H7 (cell line): ENCODE data around the gene F2. TPM values are rescaled to one million over a fixed set of nuclear protein-coding genes. Genes with fewer than 3 reads are reported as not detected.

ENCODE experiments used
- DNase-seq: peaks from one replicate; pipeline ENCODE4 v3.0.0; 2012
- H3K27me3 ChIP-seq: 2 replicates; pipeline ENCODE4 v1.6.0; 2011; ENCODE audit warnings: mild to moderate bottlenecking, low read length; ENCODE audit not compliant: control insufficient read depth, insufficient read depth
- H3K36me3 ChIP-seq: replicated peaks from 2 replicates; pipeline ENCODE4 v1.5.1; 2011; ENCODE audit warnings: low read length; ENCODE audit not compliant: control insufficient read depth, insufficient read depth
- H3K4me3 ChIP-seq: 2 replicates; pipeline ENCODE4 v1.5.1; 2011; ENCODE audit warnings: low read depth, mild to moderate bottlenecking, control low read depth, low read length, moderate library complexity; ENCODE audit not compliant: insufficient read depth
- total RNA-seq: library from RNA; depleted of rRNA; stranded (reverse); fragments of >200 nt; shearing (Covaris generic); gene quantifications from 2 replicates; pipeline ENCODE4 v1.2.3, GENCODE V29; 2014

Gene F2
- total RNA-seq, 1 experiment from 2014 or later, result not detected

- Histone ChIP-seq H3K27me3 (no peaks in the 10 kb centered on the region), H3K4me3 (no peak overlapping the region), H3K36me3 (no peaks in the 10 kb centered on the region)
- DNase-seq, result peak; percentile 31
These were observed 668 bp downstream of the F2 start for GRCh38 chr11:46719543-46720218.

- DNase-seq, result peak; percentile 16
- Histone ChIP-seq H3K27me3 (no peaks in the 10 kb centered on the region), H3K4me3 (no peak overlapping the region), H3K36me3 (no peaks in the 10 kb centered on the region)
These were observed 2.3 kb downstream of the F2 start for GRCh38 chr11:46721286-46721685.

- Histone ChIP-seq H3K4me3 (no peak overlapping the region), H3K27me3 (no peaks in the 10 kb centered on the region), H3K36me3 (no peaks in the 10 kb centered on the region)
- DNase-seq, result no peak
These were observed 3.7 kb downstream of the F2 start for GRCh38 chr11:46722566-46723358.

- peak; percentile 48 for DNase-seq
- Histone ChIP-seq H3K36me3 (no peaks in the 10 kb centered on the region), H3K27me3 (no peaks in the 10 kb centered on the region), H3K4me3 (no peak overlapping the region)
These were observed 4.3 kb downstream of the F2 start for GRCh38 chr11:46723359-46723680.

GRCh38 chr11:46724088-46724487, 5.1 kb downstream of the F2 start:
- Histone ChIP-seq H3K4me3 (no peak overlapping the region), H3K27me3 (no peaks in the 10 kb centered on the region), H3K36me3 (no peaks in the 10 kb centered on the region)
- peak; percentile 53 for DNase-seq

GRCh38 chr11:46725338-46726205, 6.6 kb downstream of the F2 start:
- H3K36me3 ChIP-seq, result no peaks in the 10 kb centered on the region
- no peak overlapping the region for H3K4me3 ChIP-seq
- peak; percentile 64 for DNase-seq
- H3K27me3 ChIP-seq, result no peaks in the 10 kb centered on the region

GRCh38 chr11:46726206-46726862, 7.3 kb downstream of the F2 start:
- DNase-seq, result peak; percentile 40
- H3K4me3 ChIP-seq, result no peak overlapping the region
- H3K27me3 ChIP-seq, result no peaks in the 10 kb centered on the region
- H3K36me3 ChIP-seq, result no peaks in the 10 kb centered on the region

GRCh38 chr11:46727952-46728658, 9.1 kb downstream of the F2 start:
- H3K27me3 ChIP-seq, result no peaks in the 10 kb centered on the region
- no peak overlapping the region for H3K4me3 ChIP-seq
- H3K36me3 ChIP-seq, result no peaks in the 10 kb centered on the region
- no peak for DNase-seq

GRCh38 chr11:46728659-46729040, 9.6 kb downstream of the F2 start:
- H3K4me3 ChIP-seq, result no peak overlapping the region
- DNase-seq, result no peak
- H3K36me3 ChIP-seq, result no peaks in the 10 kb centered on the region
- no peaks in the 10 kb centered on the region for H3K27me3 ChIP-seq

- H3K27me3 ChIP-seq, result no peaks in the 10 kb centered on the region
- no peaks in the 10 kb centered on the region for H3K36me3 ChIP-seq
- H3K4me3 ChIP-seq, result no peak overlapping the region
- peak; percentile 46 for DNase-seq
These were observed 10.4 kb downstream of the F2 start for GRCh38 chr11:46729110-46730027.

GRCh38 chr11:46731545-46731944, 12.5 kb downstream of the F2 start:
- Histone ChIP-seq H3K36me3 (no peaks in the 10 kb centered on the region), H3K4me3 (no peak overlapping the region), H3K27me3 (no peaks in the 10 kb centered on the region)
- DNase-seq, result no peak

- no peak overlapping the region for H3K4me3 ChIP-seq
- no peak for DNase-seq
- H3K36me3 ChIP-seq, result no peaks in the 10 kb centered on the region
- H3K27me3 ChIP-seq, result no peaks in the 10 kb centered on the region
These were observed 14.2 kb downstream of the F2 start for GRCh38 chr11:46733234-46733633.

- Histone ChIP-seq H3K4me3 (no peak overlapping the region), H3K36me3 (no peaks in the 10 kb centered on the region; the same call in 1 of the 2 replicates)
- no peak for DNase-seq
These were observed 17.1 kb downstream of the F2 start for GRCh38 chr11:46736146-46736545.

More at GRCh38 chr11:46736146-46736545, 17.1 kb downstream of the F2 start:
- no peaks in the 10 kb centered on the region for H3K27me3 ChIP-seq
